H1 (cell line): ENCODE measurements around the gene PMM2. TPM values are rescaled to one million over a fixed set of nuclear protein-coding genes. Genes with fewer than 3 reads are reported as not detected.

Source experiments
- ASH2L ChIP-seq: fragments of 200-600, 300-600 bp; sonication (generic); IDR thresholded peaks from one replicate; pipeline ENCODE4 v1.7.1; 2017; ENCODE audit warnings: low read length
- BCL11A ChIP-seq, 2 experiments: IDR thresholded peaks; one replicate each; pipeline ENCODE4 v1.6.1; 2011; ENCODE audit warnings: low read depth in 2 of 2, low read length in 2 of 2, mild to moderate bottlenecking in 2 of 2
- CHD1 ChIP-seq: IDR thresholded peaks from 2 replicates; pipeline ENCODE4 v1.6.1; 2012; ENCODE audit warnings: low read depth, low read length, improper control_type of control experiment
- CREB1 ChIP-seq: IDR thresholded peaks from 2 replicates; pipeline ENCODE4 v1.6.1; 2012; ENCODE audit warnings: inconsistent platforms
- CTCF ChIP-seq, 3 experiments: IDR thresholded peaks; 1 replicate in 2 of 3; 2 replicates in 1 of 3; pipeline versions ENCODE4 v1.5.1 to v1.6.1; 2011; ENCODE audit warnings: low read length in 3 of 3, mild to moderate bottlenecking in 3 of 3, inconsistent platforms in 2 of 3, low read depth in 1 of 3, moderate library complexity in 1 of 3; ENCODE audit not compliant: insufficient read depth in 1 of 3; ENCODE audit errors: control extremely low read depth in 1 of 3
- TAF1 ChIP-seq: IDR thresholded peaks from 2 replicates; pipeline ENCODE4 v1.6.1; 2011; ENCODE audit warnings: mild to moderate bottlenecking, low read depth, low read length
- TBP ChIP-seq: IDR thresholded peaks from 2 replicates; pipeline ENCODE4 v1.6.1; 2011; ENCODE audit warnings: low read depth, low read length, improper control_type of control experiment
- polyA plus RNA-seq, 7 experiments: library from polyadenylated mRNA; depleted of rRNA in 3 of 7; stranded (reverse) in 5 of 7; unstranded in 2 of 7; fragments of >200 nt in 5 of 7; fragments of 200-250 nt in 2 of 7; gene quantifications; 1 replicate in 5 of 7; 2 replicates in 1 of 7; 4 replicates in 1 of 7; pipeline versions ENCODE4 v1.2.1 to v1.2.3, GENCODE V29; 2011 to 2013; ENCODE audit warnings: missing spikeins in 2 of 7, mixed read lengths in 2 of 7
- total RNA-seq: library from RNA; stranded (reverse); fragmentation: NEBNext Ultra II Directional; extraction: Animal tissue kit (Norgen Biotek cat#: 25700); gene quantifications from 2 replicates; pipeline ENCODE4 v1.2.1, GENCODE V29; 2021
- TF ChIP-seq, protein P1 (sequence below): fragments of 300-600 bp; sonication (generic); IDR thresholded peaks from 2 replicates; pipeline ENCODE4 v1.7.1; 2012; ENCODE audit warnings: low read length, moderate library complexity, mild to moderate bottlenecking, inconsistent platforms; ENCODE audit not compliant: insufficient replicate concordance

Gene PMM2
- total and polyA plus RNA-seq, 2 of the 8 experiments (the other 6 are each of a cell fraction or from before 2014, with no cell fraction given), result 26.2 to 49.4 TPM

- TF ChIP-seq CTCF (IDR thresholded peaks at IDR 0.05; ENCODE audit: control extremely low read depth in 1 of 3, insufficient read depth in 1 of 3, low read depth in 1 of 3, low read length in 3 of 3) (no peak), CHD1 (no peak), BCL11A (IDR thresholded peaks at IDR 0.05; ENCODE audit: low read depth in 2 of 2, low read length in 2 of 2) (no peak), ASH2L (peak; percentile 85), TAF1 (peak; percentile 65; the same call in 1 of the 2 replicates), TBP (peak; percentile 68; the same call in 1 of the 2 replicates), CREB1 (no peak)
- TF ChIP-seq, protein P1, sequence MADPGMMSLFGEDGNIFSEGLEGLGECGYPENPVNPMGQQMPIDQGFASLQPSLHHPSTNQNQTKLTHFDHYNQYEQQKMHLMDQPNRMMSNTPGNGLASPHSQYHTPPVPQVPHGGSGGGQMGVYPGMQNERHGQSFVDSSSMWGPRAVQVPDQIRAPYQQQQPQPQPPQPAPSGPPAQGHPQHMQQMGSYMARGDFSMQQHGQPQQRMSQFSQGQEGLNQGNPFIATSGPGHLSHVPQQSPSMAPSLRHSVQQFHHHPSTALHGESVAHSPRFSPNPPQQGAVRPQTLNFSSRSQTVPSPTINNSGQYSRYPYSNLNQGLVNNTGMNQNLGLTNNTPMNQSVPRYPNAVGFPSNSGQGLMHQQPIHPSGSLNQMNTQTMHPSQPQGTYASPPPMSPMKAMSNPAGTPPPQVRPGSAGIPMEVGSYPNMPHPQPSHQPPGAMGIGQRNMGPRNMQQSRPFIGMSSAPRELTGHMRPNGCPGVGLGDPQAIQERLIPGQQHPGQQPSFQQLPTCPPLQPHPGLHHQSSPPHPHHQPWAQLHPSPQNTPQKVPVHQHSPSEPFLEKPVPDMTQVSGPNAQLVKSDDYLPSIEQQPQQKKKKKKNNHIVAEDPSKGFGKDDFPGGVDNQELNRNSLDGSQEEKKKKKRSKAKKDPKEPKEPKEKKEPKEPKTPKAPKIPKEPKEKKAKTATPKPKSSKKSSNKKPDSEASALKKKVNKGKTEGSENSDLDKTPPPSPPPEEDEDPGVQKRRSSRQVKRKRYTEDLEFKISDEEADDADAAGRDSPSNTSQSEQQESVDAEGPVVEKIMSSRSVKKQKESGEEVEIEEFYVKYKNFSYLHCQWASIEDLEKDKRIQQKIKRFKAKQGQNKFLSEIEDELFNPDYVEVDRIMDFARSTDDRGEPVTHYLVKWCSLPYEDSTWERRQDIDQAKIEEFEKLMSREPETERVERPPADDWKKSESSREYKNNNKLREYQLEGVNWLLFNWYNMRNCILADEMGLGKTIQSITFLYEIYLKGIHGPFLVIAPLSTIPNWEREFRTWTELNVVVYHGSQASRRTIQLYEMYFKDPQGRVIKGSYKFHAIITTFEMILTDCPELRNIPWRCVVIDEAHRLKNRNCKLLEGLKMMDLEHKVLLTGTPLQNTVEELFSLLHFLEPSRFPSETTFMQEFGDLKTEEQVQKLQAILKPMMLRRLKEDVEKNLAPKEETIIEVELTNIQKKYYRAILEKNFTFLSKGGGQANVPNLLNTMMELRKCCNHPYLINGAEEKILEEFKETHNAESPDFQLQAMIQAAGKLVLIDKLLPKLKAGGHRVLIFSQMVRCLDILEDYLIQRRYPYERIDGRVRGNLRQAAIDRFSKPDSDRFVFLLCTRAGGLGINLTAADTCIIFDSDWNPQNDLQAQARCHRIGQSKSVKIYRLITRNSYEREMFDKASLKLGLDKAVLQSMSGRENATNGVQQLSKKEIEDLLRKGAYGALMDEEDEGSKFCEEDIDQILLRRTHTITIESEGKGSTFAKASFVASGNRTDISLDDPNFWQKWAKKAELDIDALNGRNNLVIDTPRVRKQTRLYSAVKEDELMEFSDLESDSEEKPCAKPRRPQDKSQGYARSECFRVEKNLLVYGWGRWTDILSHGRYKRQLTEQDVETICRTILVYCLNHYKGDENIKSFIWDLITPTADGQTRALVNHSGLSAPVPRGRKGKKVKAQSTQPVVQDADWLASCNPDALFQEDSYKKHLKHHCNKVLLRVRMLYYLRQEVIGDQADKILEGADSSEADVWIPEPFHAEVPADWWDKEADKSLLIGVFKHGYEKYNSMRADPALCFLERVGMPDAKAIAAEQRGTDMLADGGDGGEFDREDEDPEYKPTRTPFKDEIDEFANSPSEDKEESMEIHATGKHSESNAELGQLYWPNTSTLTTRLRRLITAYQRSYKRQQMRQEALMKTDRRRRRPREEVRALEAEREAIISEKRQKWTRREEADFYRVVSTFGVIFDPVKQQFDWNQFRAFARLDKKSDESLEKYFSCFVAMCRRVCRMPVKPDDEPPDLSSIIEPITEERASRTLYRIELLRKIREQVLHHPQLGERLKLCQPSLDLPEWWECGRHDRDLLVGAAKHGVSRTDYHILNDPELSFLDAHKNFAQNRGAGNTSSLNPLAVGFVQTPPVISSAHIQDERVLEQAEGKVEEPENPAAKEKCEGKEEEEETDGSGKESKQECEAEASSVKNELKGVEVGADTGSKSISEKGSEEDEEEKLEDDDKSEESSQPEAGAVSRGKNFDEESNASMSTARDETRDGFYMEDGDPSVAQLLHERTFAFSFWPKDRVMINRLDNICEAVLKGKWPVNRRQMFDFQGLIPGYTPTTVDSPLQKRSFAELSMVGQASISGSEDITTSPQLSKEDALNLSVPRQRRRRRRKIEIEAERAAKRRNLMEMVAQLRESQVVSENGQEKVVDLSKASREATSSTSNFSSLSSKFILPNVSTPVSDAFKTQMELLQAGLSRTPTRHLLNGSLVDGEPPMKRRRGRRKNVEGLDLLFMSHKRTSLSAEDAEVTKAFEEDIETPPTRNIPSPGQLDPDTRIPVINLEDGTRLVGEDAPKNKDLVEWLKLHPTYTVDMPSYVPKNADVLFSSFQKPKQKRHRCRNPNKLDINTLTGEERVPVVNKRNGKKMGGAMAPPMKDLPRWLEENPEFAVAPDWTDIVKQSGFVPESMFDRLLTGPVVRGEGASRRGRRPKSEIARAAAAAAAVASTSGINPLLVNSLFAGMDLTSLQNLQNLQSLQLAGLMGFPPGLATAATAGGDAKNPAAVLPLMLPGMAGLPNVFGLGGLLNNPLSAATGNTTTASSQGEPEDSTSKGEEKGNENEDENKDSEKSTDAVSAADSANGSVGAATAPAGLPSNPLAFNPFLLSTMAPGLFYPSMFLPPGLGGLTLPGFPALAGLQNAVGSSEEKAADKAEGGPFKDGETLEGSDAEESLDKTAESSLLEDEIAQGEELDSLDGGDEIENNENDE, result peak; percentile 78
Observed at GRCh38 chr16:8831871-8832716, 34.5 kb downstream of the PMM2 start (continued).
